ENCODE results near the gene ISCA2.

ISCA2 gene

DNA sequence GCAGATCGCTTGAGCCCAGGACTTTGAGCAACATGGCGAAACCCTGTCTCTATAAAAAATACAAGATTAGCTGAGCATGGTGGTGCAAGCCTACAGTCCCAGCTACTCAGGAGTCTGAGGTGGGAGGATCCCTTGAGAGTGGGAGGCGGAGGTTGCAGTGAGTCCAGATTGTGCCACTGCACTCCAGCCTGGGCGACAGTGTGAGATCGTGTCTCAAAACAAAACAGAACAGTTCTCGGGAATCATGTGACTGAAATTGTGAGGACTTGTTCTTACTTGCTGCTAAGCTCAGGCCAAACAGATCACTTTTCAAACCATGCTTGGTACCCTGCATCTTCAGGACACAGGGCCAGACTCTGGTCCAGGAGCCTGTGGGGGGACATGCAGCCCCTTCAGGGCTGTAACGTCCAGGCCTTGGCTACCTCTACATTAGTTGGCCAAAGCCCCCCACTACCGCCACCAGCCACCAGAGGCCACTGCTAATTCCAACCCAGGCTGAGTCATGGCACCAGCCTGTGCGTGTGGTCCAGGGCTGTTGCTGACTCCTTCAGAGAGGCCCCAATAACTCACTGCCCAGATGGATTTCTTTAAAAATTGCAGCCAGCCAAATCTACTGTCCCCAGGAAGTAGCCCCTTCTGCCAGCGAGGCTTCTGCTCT lies 34.1 kb upstream of the ISCA2 start:
- Histone ChIP-seq H3K36me3 (no peaks in the 10 kb centered on the region), H3K27me3 (peaks cover 10% of the 10 kb centered on the region), H3K4me1 (ENCODE audit: control insufficient read depth in 1 of 2, insufficient read depth in 1 of 2, low read depth in 1 of 2, low read length in 1 of 2) (no peaks in the 10 kb centered on the region), H3K9me3 (no peaks in the 10 kb centered on the region), H3K27ac (no peak overlapping the region), H3K4me3 (ENCODE audit: low read depth in 1 of 2, low read length in 1 of 2) (no peak overlapping the region)
- TF ChIP-seq, protein P1, sequence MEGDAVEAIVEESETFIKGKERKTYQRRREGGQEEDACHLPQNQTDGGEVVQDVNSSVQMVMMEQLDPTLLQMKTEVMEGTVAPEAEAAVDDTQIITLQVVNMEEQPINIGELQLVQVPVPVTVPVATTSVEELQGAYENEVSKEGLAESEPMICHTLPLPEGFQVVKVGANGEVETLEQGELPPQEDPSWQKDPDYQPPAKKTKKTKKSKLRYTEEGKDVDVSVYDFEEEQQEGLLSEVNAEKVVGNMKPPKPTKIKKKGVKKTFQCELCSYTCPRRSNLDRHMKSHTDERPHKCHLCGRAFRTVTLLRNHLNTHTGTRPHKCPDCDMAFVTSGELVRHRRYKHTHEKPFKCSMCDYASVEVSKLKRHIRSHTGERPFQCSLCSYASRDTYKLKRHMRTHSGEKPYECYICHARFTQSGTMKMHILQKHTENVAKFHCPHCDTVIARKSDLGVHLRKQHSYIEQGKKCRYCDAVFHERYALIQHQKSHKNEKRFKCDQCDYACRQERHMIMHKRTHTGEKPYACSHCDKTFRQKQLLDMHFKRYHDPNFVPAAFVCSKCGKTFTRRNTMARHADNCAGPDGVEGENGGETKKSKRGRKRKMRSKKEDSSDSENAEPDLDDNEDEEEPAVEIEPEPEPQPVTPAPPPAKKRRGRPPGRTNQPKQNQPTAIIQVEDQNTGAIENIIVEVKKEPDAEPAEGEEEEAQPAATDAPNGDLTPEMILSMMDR (IDR thresholded peaks at IDR 0.05) = no peak

DNA sequence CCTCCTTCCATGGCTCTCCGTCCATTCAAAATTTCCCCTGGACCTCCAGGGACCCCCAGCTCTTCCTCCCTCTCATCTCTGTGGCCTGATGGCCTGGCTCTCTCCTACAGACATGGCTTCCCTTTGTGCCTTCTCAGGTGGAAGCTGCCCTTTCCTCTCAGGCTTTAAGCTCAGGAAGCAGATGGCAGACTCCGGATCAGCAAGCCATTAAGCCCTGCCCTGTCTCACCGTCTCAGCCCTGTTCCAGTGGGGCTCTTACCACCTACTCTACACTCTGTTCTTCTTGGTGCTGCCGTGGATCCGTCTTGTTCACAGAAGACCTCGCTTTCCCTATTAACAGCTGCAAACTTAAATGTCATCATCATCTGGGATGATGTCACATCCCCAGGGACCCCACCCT lies 33.6 kb upstream of the ISCA2 start:
- Histone ChIP-seq H3K27me3 (peaks cover 10% of the 10 kb centered on the region), H3K4me3 (ENCODE audit: low read depth in 1 of 2, low read length in 1 of 2) (no peak overlapping the region), H3K4me1 (ENCODE audit: control insufficient read depth in 1 of 2, insufficient read depth in 1 of 2, low read depth in 1 of 2, low read length in 1 of 2) (no peaks in the 10 kb centered on the region), H3K27ac (no peak overlapping the region), H3K9me3 (no peaks in the 10 kb centered on the region), H3K36me3 (no peaks in the 10 kb centered on the region)
- TF ChIP-seq, protein P1 (IDR thresholded peaks at IDR 0.05) = no peak

DNA sequence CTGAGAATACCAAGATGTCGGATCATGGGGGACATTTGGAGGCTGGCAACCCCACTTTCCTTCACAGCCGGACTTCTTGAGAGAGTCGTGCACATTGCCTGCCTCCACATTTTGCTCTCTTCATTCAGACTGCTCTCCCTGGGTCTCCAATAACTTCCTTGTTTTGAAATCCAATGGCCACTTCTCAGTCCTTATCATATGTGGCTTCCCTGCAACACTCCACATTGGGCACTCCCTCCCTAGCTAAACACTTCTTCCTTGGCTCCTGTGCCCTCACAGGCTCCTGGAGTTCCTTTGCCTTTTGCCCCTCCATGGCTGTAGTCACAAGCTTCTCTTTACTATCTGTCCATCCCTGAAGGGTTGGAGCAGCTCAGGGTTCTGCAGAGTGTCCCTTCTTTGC lies 30.6 kb upstream of the ISCA2 start:
- H3K4me1 ChIP-seq (ENCODE audit: control insufficient read depth in 1 of 2, insufficient read depth in 1 of 2, low read depth in 1 of 2, low read length in 1 of 2) = no peaks in the 10 kb centered on the region
- no peak overlapping the region for H3K4me3 ChIP-seq (ENCODE audit: low read depth in 1 of 2, low read length in 1 of 2)
- no peaks in the 10 kb centered on the region for H3K36me3 ChIP-seq
- TF ChIP-seq, protein P1 (IDR thresholded peaks at IDR 0.05) = no peak
- H3K27me3 ChIP-seq = peaks cover 10% of the 10 kb centered on the region
- H3K9me3 ChIP-seq = no peaks in the 10 kb centered on the region
- no peak overlapping the region for H3K27ac ChIP-seq

DNA sequence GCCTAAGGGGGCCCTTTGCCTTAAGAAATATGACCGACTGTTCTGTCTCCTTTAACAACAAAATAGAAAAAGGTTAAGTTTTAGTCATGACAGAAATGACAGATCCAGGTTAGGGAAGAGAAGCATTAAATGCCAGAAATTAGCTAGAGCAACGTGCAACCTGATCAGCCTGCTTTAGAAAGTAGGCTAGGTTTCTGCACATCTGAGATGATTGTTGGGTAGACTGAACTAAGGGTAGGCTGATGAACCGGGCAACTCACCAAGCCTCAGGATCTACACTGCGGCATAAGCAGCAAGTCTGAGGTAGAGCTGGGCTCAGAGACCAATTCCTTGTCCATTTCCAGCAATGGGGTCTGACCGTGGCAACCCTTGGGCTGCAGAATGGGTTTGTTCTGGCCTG lies 29.9 kb upstream of the ISCA2 start:
- Histone ChIP-seq H3K27me3 (peaks cover 10% of the 10 kb centered on the region), H3K36me3 (no peaks in the 10 kb centered on the region), H3K4me3 (ENCODE audit: low read depth in 1 of 2, low read length in 1 of 2) (no peak overlapping the region), H3K27ac (no peak overlapping the region), H3K4me1 (ENCODE audit: control insufficient read depth in 1 of 2, insufficient read depth in 1 of 2, low read depth in 1 of 2, low read length in 1 of 2) (no peaks in the 10 kb centered on the region), H3K9me3 (no peaks in the 10 kb centered on the region)
- TF ChIP-seq, protein P1 (IDR thresholded peaks at IDR 0.05) = no peak

DNA sequence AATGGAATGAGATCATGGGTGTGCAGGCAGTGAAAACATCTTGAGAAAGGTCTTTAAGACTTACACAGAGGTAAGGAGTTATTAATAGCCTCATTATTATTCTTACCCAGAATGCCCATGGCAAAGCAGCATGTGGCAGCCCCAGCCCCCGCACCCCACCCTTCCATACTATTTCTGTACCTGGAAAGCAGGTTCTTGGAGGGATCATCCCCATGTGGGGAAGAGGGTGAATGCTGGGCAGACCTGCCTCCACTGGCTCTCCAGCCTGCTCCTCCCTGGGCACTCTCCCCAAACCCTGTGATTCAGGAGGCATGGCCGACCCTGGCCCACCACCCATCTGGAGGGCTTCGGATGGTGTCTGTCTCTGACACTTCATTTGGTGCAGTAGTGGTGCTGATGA lies 28.8 kb upstream of the ISCA2 start:
- Histone ChIP-seq H3K9me3 (no peaks in the 10 kb centered on the region), H3K36me3 (no peaks in the 10 kb centered on the region), H3K27me3 (peaks cover 10% of the 10 kb centered on the region), H3K27ac (no peak overlapping the region), H3K4me3 (ENCODE audit: low read depth in 1 of 2, low read length in 1 of 2) (no peak overlapping the region), H3K4me1 (ENCODE audit: control insufficient read depth in 1 of 2, insufficient read depth in 1 of 2, low read depth in 1 of 2, low read length in 1 of 2) (no peaks in the 10 kb centered on the region)
- TF ChIP-seq, protein P1 (IDR thresholded peaks at IDR 0.05) = no peak

Data from neutrophil (primary cell).